ENCODE measurements around the gene LTA. TPM values are rescaled to one million over a fixed set of nuclear protein-coding genes. Genes with fewer than 3 reads are reported as not detected.

The LTA gene
- total RNA-seq, 1 experiment from 2014 or later, result not detected

DNA sequence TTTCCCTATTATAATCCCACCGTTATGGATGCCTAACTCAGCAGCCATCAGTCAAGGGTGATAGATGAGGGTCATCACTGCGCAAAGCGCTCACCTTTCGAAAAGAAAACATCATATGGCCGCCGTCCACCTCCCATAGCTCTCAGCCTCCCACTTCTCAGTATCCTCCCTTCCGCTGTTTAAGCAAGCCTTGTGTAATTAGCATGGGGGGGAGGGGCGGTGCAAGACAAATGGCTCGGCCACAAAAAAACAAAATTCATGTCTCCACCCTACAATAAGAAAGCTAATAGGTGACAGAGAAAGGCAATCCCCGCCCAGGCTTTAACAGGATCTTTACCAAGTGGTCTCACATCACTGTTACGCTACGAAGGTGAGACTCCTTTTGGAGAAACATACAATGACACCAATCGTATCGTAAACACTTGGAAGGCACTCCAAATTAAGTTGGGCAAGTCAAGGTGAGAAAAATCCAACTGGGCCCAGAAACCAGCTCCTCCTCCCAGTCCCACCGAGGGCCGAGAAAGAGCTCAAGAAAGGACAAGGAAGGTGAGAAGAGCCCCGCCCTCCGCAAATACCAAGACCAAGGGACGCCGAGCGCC, 30.9 kb upstream of the LTA start:
- TF ChIP-seq, protein P1, sequence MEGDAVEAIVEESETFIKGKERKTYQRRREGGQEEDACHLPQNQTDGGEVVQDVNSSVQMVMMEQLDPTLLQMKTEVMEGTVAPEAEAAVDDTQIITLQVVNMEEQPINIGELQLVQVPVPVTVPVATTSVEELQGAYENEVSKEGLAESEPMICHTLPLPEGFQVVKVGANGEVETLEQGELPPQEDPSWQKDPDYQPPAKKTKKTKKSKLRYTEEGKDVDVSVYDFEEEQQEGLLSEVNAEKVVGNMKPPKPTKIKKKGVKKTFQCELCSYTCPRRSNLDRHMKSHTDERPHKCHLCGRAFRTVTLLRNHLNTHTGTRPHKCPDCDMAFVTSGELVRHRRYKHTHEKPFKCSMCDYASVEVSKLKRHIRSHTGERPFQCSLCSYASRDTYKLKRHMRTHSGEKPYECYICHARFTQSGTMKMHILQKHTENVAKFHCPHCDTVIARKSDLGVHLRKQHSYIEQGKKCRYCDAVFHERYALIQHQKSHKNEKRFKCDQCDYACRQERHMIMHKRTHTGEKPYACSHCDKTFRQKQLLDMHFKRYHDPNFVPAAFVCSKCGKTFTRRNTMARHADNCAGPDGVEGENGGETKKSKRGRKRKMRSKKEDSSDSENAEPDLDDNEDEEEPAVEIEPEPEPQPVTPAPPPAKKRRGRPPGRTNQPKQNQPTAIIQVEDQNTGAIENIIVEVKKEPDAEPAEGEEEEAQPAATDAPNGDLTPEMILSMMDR (IDR thresholded peaks at IDR 0.05; ENCODE audit: unreplicated experiment), result no peak
- TSS peak; percentile 67 for BruUV-seq (replicated peaks)
- no peaks in the 10 kb centered on the region for H3K27me3 Mint-ChIP-seq (ENCODE audit: unreplicated experiment)
- H3K9me3 Mint-ChIP-seq (ENCODE audit: low read depth, unreplicated experiment), result no peaks in the 10 kb centered on the region
- H3K36me3 Mint-ChIP-seq (ENCODE audit: insufficient read depth, unreplicated experiment), result peaks cover 67% of the 10 kb centered on the region
- intact Hi-C loops (cut with micrococcal nuclease; ENCODE audit: unreplicated experiment), result loop anchor here (1.0 kb wide), 1 partner anchor 48 kb away; no protein-coding TSS in a partner anchor
- H3K4me3 Mint-ChIP-seq (ENCODE audit: low read depth, unreplicated experiment), result peak overlapping the region; percentile 70
- peak overlapping the region; percentile 88 for H3K27ac Mint-ChIP-seq (ENCODE audit: unreplicated experiment)
- peaks cover 34% of the 10 kb centered on the region for H3K4me1 Mint-ChIP-seq (ENCODE audit: low read depth, unreplicated experiment)
- peak; percentile 69 for DNase-seq
- CTCF ChIA-PET, result interaction anchor here (1.0 to 3.3 kb wide), 12 partner anchors 10 to 196 kb away, joined by 3 to 16 read pairs (median 7); partner anchors contain the start of genes C6orf47, MCCD1 and MICB

DNA sequence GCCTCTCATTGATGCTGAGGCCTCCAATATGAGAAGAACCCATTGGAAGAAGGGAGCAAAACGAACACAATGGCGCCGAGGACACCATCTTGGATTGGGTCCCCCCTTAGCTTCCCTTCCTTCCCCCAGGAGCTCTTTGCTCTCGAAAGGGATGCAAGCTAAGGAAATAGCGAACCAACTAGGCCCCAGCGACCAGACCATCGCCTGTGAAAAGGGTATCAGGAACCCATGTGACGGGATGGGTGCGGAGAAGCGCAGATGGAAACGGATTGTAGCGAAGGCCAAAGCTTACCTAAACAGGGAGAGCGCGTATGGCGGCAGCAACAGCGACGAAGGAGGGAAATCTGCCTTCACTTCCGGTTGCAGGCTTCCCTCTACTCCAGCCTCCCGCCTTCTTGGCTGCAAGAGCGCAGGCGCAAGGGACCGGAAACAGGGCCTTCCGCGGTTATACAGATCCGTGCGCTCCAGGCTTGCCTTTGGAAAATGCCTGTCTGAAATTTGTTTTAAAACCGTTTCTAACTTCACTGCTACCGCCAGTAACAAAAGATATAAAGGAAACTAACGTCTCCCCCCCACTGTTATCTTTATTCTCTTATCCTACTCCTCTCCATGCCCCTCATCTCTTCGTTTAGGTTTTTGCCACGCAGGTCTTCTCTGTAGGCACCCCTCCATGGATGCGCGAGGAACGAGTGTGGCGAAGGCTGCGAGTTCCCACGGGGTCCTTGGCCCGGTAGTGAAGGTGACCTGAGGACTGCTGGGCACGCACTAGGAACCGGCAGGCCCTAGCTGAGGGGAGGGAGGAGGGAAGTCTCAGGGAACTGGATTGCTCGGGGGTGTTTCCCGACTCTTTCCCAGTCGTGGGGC, 30.2 kb upstream of the LTA start, which contains the start of gene DDX39B:
TSS of gene DDX39B (minus strand) at position 346 of the 864 bp plus-strand sequence. CDS start 1,471 bp downstream, outside the sequence.
- no TSS peak for BruUV-seq (replicated peaks)
- CTCF ChIA-PET, result interaction anchor here (1.0 to 3.3 kb wide), 12 partner anchors 13 to 196 kb away, joined by 3 to 16 read pairs (median 7); partner anchors contain the start of genes C6orf47, MCCD1 and MICB
- intact Hi-C loops (cut with micrococcal nuclease; ENCODE audit: unreplicated experiment), result loop anchor here (1.0 kb wide), 1 partner anchor 49 kb away; no protein-coding TSS in a partner anchor
- H3K27ac Mint-ChIP-seq (ENCODE audit: unreplicated experiment), result peak within 1 kb of the TSS; percentile 88
- H3K27me3 Mint-ChIP-seq (ENCODE audit: unreplicated experiment), result no peaks in the 10 kb centered on the region
- peak within 1 kb of the TSS; percentile 70 for H3K4me3 Mint-ChIP-seq (ENCODE audit: low read depth, unreplicated experiment)
- no peaks in the 10 kb centered on the region for H3K9me3 Mint-ChIP-seq (ENCODE audit: low read depth, unreplicated experiment)
- peaks cover 36% of the 10 kb centered on the region for H3K4me1 Mint-ChIP-seq (ENCODE audit: low read depth, unreplicated experiment)
- H3K36me3 Mint-ChIP-seq (ENCODE audit: insufficient read depth, unreplicated experiment), result peaks cover 65% of the 10 kb centered on the region
- peak; percentile 98 for DNase-seq
- TF ChIP-seq, protein P1 (IDR thresholded peaks at IDR 0.05; ENCODE audit: unreplicated experiment), result peak; percentile 7

DNA sequence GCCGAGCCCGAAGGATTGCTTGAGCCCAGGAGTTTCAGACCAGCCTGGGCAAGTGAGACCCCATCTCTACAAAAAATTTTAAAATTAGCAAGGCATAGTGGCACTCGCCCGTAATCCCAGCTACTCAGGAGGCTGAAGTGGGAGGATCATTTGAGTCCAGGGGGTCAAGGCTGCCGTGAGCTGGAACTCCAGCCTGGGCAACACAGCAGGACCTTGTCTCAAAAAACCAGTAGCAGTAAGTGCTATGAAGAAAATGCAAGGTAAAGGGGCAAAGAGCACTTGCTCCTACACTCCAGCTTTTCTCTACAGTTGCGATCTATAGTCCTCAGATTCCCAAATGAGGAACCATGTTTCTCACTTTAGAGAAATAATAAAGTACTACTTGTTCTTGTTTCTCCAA, 28.4 kb upstream of the LTA start:
- CTCF ChIA-PET, result no interaction called here
- intact Hi-C loops (cut with micrococcal nuclease; ENCODE audit: unreplicated experiment), result no loop called here
- no TSS peak for BruUV-seq (replicated peaks)
- TF ChIP-seq, protein P1 (IDR thresholded peaks at IDR 0.05; ENCODE audit: unreplicated experiment), result no peak
- no peak overlapping the region for H3K27ac Mint-ChIP-seq (ENCODE audit: unreplicated experiment)
- no peaks in the 10 kb centered on the region for H3K9me3 Mint-ChIP-seq (ENCODE audit: low read depth, unreplicated experiment)
- no peaks in the 10 kb centered on the region for H3K27me3 Mint-ChIP-seq (ENCODE audit: unreplicated experiment)
- peaks cover 63% of the 10 kb centered on the region for H3K36me3 Mint-ChIP-seq (ENCODE audit: insufficient read depth, unreplicated experiment)
- peaks cover 38% of the 10 kb centered on the region for H3K4me1 Mint-ChIP-seq (ENCODE audit: low read depth, unreplicated experiment)
- no peak for DNase-seq
- H3K4me3 Mint-ChIP-seq (ENCODE audit: low read depth, unreplicated experiment), result no peak overlapping the region

DNA sequence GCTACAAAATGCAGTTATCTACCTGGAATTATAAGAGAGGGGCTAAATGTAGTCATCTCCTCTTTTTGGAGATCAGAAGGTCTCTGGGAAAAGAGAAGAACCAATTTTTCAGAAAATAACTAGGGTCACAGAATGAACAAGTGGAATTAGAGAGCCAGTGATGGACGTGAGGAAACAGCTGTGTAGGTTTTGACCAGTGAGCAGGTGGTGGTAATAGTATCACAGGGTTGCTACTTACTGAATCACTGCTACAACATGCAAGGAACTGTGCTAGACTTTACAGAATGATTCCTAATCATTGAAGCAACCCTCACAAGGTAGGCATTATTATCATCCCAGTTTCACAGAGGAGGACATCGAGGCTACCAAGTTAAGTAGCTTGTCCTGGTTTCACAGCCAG, 27.4 kb upstream of the LTA start:
- TF ChIP-seq, protein P1 (IDR thresholded peaks at IDR 0.05; ENCODE audit: unreplicated experiment), result no peak
- no peak for DNase-seq
- CTCF ChIA-PET, result interaction anchor here (3.4 kb wide), 1 partner anchor 53 kb away, joined by 54 read pairs; no protein-coding TSS in a partner anchor
- no peaks in the 10 kb centered on the region for H3K27me3 Mint-ChIP-seq (ENCODE audit: unreplicated experiment)
- H3K4me3 Mint-ChIP-seq (ENCODE audit: low read depth, unreplicated experiment), result no peak overlapping the region
- intact Hi-C loops (cut with micrococcal nuclease; ENCODE audit: unreplicated experiment), result loop anchor here (5.0 kb wide), 1 partner anchor 142 kb away; the partner anchor contains the start of gene MICA
- no TSS peak for BruUV-seq (replicated peaks)
- H3K4me1 Mint-ChIP-seq (ENCODE audit: low read depth, unreplicated experiment), result peaks cover 27% of the 10 kb centered on the region
- no peak overlapping the region for H3K27ac Mint-ChIP-seq (ENCODE audit: unreplicated experiment)
- H3K36me3 Mint-ChIP-seq (ENCODE audit: insufficient read depth, unreplicated experiment), result peaks cover 60% of the 10 kb centered on the region
- H3K9me3 Mint-ChIP-seq (ENCODE audit: low read depth, unreplicated experiment), result no peaks in the 10 kb centered on the region
